ENCODE data around the gene LIPE. TPM values are rescaled to one million over a fixed set of nuclear protein-coding genes. Genes with fewer than 3 reads are reported as not detected.

Gene LIPE
- polyA plus RNA-seq, 4 donors = 8.6 to 14.7 (median 9.6) TPM

DNA sequence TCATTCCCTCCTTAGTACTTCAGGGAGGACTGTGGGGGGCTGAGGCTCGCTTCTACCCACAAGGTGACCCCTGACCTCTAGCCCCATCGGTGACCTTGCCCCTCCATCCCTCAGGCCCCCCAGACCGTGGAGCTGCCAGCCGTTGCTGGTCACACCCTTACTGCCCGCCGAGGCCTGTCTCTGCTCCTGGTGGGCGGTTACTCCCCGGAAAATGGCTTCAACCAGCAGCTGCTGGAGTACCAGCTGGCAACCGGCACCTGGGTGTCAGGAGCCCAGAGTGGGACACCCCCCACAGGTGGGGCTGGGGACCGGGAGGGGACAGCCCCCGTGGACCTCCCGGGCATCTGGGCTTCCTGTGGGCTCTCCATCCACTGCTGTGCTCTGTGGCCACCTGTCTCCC, 69.9 kb downstream of the LIPE start:
- no peak for DNase-seq (ENCODE audit: low read depth in 4 of 4, low spot score in 3 of 4)

DNA sequence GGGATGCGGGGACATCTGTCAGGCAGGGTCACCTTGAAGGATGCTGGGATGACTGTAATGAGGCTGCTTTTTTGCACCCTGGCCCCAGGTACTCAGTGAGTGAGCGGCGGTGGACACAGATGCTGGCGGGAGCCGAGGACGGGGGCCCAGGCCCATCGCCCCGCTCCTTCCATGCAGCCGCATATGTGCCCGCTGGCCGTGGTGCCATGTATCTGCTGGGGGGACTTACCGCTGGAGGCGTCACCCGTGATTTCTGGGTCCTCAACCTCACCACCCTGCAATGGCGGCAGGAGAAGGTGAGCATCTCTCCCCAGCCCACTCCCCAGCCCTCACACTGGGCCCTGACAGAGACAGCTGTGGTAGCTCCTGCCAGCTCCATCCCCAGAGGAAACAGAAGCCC, 70.5 kb downstream of the LIPE start:
- no peak for DNase-seq (ENCODE audit: low read depth in 4 of 4, low spot score in 3 of 4)

DNA sequence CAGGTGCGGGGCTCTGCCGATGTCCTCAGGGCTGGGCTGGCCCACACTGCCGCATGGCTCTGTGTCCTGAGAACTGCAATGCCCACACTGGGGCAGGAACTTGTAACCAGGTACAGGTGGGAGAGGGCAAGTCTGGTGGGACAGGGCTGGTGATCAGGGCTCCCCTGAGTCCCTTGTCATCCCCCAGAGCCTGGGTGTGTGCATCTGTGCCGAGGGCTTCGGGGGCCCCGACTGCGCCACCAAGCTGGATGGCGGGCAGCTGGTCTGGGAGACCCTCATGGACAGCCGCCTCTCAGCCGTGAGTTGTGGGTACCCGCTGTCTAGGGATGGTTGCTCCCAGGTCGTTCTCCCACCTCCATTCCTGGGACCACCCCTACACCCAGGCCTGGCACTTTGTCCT, 71.3 kb downstream of the LIPE start:
- DNase-seq (ENCODE audit: low read depth in 4 of 4, low spot score in 3 of 4) = no peak

DNA sequence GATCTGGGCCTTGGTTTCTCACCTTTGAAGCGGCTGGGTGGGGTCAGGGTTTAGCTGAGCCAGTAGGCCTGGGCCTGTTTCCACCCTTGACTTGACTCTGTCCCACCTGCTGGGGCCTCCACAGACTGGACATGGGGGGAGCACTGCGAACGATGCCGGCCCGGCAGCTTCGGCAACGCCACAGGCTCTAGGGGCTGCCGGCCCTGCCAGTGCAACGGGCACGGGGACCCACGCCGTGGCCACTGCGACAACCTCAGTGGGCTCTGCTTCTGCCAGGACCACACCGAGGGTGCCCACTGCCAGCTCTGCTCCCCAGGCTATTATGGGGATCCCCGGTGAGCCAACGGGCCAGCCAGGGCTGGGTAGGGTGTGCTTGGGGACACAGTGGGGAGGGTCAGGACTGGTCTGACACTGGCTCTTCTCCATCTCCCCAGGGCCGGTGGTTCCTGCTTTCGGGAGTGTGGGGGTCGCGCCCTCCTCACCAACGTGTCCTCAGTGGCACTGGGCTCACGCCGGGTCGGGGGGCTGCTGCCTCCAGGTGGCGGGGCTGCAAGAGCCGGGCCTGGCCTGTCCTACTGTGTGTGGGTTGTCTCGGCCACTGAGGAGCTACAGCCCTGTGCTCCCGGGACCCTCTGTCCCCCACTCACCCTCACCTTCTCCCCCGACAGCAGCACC, 73.7 kb downstream of the LIPE start:
- no peak for DNase-seq (ENCODE audit: low read depth in 4 of 4, low spot score in 3 of 4)

DNA sequence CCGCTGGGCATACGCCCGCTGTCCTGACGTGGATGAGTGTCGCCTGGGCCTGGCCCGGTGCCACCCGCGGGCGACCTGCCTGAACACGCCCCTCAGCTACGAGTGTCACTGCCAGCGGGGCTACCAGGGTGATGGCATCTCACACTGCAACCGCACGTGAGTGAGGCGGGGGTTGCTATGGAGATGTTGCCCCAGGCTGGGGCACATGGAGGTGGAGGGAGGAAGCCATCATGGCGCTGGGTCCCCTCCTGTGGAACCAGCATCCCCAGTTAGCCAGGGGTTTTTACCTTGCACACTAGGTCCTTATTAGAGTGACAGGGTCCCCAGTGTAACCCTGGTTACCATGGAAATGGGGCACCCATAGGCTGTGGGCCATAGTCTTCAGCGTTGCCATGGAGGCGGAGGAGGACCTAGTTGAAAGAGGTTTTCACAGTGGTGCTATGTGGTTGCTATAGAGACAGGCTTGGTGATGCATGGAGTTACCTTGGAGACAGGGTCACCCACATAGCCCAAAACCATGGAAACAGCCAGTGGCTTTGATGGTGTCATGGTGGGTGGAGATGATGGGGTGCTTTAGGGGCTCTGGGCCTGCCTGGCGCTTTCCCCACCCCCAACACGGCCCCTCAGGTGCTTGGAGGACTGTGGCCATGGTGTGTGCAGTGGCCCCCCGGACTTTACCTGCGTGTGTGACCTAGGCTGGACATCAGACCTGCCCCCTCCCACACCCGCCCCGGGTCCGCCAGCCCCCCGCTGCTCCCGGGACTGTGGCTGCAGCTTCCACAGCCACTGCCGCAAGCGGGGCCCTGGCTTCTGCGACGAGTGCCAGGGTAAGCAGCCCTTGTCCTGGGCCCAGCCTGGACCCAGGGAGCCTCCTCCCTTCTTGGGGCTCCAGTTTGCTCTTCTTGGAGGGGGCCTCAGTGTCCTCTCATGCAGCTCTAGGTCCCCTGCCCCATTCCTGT, 74.6 kb downstream of the LIPE start:
- peak in 1 of 4 donors; percentile 9 for DNase-seq (ENCODE audit: low read depth in 4 of 4, low spot score in 3 of 4)

Other genes starting within 250 kb of the LIPE start
- 10 to 100 TPM; 15.9 to 33.8 (median 23.1) TPM for gene DEDD2, start 209.7 kb downstream of the LIPE start, polyA plus RNA-seq (ENCODE audit: insufficient read length in 4 of 4)
- gene ZNF526, start 207.1 kb downstream of the LIPE start, polyA plus RNA-seq (ENCODE audit: insufficient read length in 4 of 4) = 1 to 10 TPM; 6.6 to 8.7 (median 7.8) TPM
- gene GSK3A, start 184.8 kb downstream of the LIPE start, polyA plus RNA-seq (ENCODE audit: insufficient read length in 4 of 4) = 10 to 100 TPM; 67.2 to 81.3 (median 68.1) TPM
- 10 to 100 TPM; 57.2 to 81.0 (median 63.4) TPM for gene ERF, start 172.3 kb downstream of the LIPE start, polyA plus RNA-seq (ENCODE audit: insufficient read length in 4 of 4)
- 10 to 100 TPM; 42.7 to 74.0 (median 54.3) TPM for gene CIC, start 158.1 kb downstream of the LIPE start, polyA plus RNA-seq (ENCODE audit: insufficient read length in 4 of 4)
- gene PRR19, start 125.3 kb downstream of the LIPE start, polyA plus RNA-seq (ENCODE audit: insufficient read length in 4 of 4) = 1 to 10 TPM; 1.7 to 2.1 (median 1.8) TPM
- gene PAFAH1B3, start 124.8 kb downstream of the LIPE start, polyA plus RNA-seq (ENCODE audit: insufficient read length in 4 of 4) = 100 to 1,000 TPM in 1 of 4 donors, 10 to 100 TPM in 3; 66.6 to 104 (median 73.1) TPM
- gene TMEM145, start 114.1 kb downstream of the LIPE start, polyA plus RNA-seq (ENCODE audit: insufficient read length in 4 of 4) = 1 to 10 TPM in 3 of 4 donors, under 1 TPM in 1; 0.92 to 2.3 (median 1.5) TPM
- 10 to 100 TPM; 33.0 to 47.3 (median 36.3) TPM for gene MEGF8, start 101.8 kb downstream of the LIPE start, polyA plus RNA-seq (ENCODE audit: insufficient read length in 4 of 4)
- 1 to 10 TPM in 1 of 4 donors, under 1 TPM in 3; 0.52 to 2.0 (median 0.75) TPM for gene CNFN, start 37.1 kb downstream of the LIPE start, polyA plus RNA-seq (ENCODE audit: insufficient read length in 4 of 4)
- gene CXCL17, start 15.6 kb upstream of the LIPE start, polyA plus RNA-seq (ENCODE audit: insufficient read length in 4 of 4) = under 1 TPM in 3 of 4 donors, not detected in 1; 0.18 to 0.52 (median 0.20) TPM
- 10 to 100 TPM in 2 of 4 donors, 1 to 10 TPM in 2; 2.8 to 13.8 (median 10.3) TPM for gene CEACAM1, start 101.1 kb upstream of the LIPE start, polyA plus RNA-seq (ENCODE audit: insufficient read length in 4 of 4)
- under 1 TPM in 3 of 4 donors, not detected in 1; 0.12 to 0.22 (median 0.20) TPM for gene CEACAM8, start 167.5 kb upstream of the LIPE start, polyA plus RNA-seq (ENCODE audit: insufficient read length in 4 of 4)

Measured in left renal pelvis (tissue), 4 donors.